Pancreas (tissue), 10 donors: ENCODE results near the gene ULBP2. TPM values are rescaled to one million over a fixed set of nuclear protein-coding genes. Genes with fewer than 3 reads are reported as not detected.
"Not testable (repeated sequence)": the region's sequence is repeated elsewhere in the genome, so short reads cannot be mapped to it uniquely, and the experiment has no call there.

Source experiments
- ATAC-seq, 4 donors: fragments of 200-7000 bp; cut with Tn5 transposase; one replicate each; pipeline versions ENCODE4 v1.8.0 to v1.9.1; 2020; ENCODE audit warnings: mild to moderate bottlenecking in 4 of 4, moderate library complexity in 4 of 4
- DNase-seq, 6 donors: peaks; one replicate each; pipeline ENCODE4 v3.0.0-alpha.2; 2020
- FAIRE-seq: peaks from 2 replicates; lab custom pipeline; 2012; peaks lifted over from hg19 to GRCh38; lab: Jason Lieb, UNC
- H3K27ac ChIP-seq, 4 donors: fragments of 200-600 bp; sonication (generic); 1 replicate in 3 of 4; 2 replicates in 1 of 4; pipeline versions ENCODE4 v1.5.0 to v1.8.0; 2020
- H3K27me3 ChIP-seq, 4 donors: fragments of 200-600 bp; one replicate each; pipeline ENCODE4 v1.8.0; 2021
- H3K36me3 ChIP-seq, 3 donors: fragments of 200-600 bp; sonication (generic) in 1 of 3; one replicate each; pipeline versions ENCODE4 v1.5.0 to v1.8.0; 2020 to 2021
- H3K4me1 ChIP-seq, 3 donors: fragments of 200-600 bp; one replicate each; pipeline ENCODE4 v1.8.0; 2021
- H3K4me3 ChIP-seq, 4 donors: fragments of 200-600 bp; sonication (generic) in 2 of 4; one replicate each; pipeline versions ENCODE4 v1.5.0 to v1.8.0; 2020 to 2021
- H3K9me3 ChIP-seq, 4 donors: fragments of 200-600 bp; one replicate each; pipeline ENCODE4 v1.8.0; 2021
- WGBS, 2 donors: extraction: QIAGEN DNeasy Blood & Tissue Kit; methylation state at CpG; one replicate each; pipeline ENCODE4 v1.1.7; 2013; 5-methylcytosine and 5-hydroxymethylcytosine counted together
- intact Hi-C, 3 donors: fragments of 100-400 bp; cut with DNase I; formaldehyde crosslinking; loops; one replicate each; pipeline versions ENCODE4 v1.11.1 to v1.14.2; 2022
- polyA plus RNA-seq, 2 donors: library from polyadenylated mRNA; stranded (reverse); fragments of 200-250 nt; gene quantifications; one replicate each; pipeline ENCODE4 v1.2.3, GENCODE V29; 2013
- total RNA-seq, 6 donors: library from RNA; stranded (reverse); fragmentation: NEBNext Ultra II Directional in 4 of 6; extraction: Animal tissue kit (Norgen Biotek cat#: 25700) in 4 of 6; gene quantifications; one replicate each; pipeline versions ENCODE4 v1.2.1 to v1.2.4, GENCODE V29; 2021 to 2023
- TF ChIP-seq, protein P1 (sequence below), 4 donors: fragments of 200-600 bp; sonication (generic) in 3 of 4; IDR thresholded peaks; one replicate each; pipeline versions ENCODE4 v1.5.0 to v1.8.0; 2021; ENCODE audit warnings: antibody characterized with exemption in 4 of 4
- donor health status: healthy with polysubstance abuse.
- donor health status: DM: no; HTN: no; CAD: no; lungs with moderate emphysema.
- donor health status: DM: no; HTN: no; CAD: no.
- donor health status: control.
- donor health status: control.
- donor health status: Bipolar disorder and iron deficiency.
- donor health status: DM: yes; HTN: yes; CAD: no.
- donor health status: DM: no; HTN: no; CAD: no.
- donor health status: DM: no; HTN: no; CAD: no.
- donor health status: DM: yes; HTN: yes; CAD: no.

Gene ULBP2
- total and polyA plus RNA-seq, 8 donors, result 0.19 to 0.37 (median 0.25) TPM; not detected in 3

DNA sequence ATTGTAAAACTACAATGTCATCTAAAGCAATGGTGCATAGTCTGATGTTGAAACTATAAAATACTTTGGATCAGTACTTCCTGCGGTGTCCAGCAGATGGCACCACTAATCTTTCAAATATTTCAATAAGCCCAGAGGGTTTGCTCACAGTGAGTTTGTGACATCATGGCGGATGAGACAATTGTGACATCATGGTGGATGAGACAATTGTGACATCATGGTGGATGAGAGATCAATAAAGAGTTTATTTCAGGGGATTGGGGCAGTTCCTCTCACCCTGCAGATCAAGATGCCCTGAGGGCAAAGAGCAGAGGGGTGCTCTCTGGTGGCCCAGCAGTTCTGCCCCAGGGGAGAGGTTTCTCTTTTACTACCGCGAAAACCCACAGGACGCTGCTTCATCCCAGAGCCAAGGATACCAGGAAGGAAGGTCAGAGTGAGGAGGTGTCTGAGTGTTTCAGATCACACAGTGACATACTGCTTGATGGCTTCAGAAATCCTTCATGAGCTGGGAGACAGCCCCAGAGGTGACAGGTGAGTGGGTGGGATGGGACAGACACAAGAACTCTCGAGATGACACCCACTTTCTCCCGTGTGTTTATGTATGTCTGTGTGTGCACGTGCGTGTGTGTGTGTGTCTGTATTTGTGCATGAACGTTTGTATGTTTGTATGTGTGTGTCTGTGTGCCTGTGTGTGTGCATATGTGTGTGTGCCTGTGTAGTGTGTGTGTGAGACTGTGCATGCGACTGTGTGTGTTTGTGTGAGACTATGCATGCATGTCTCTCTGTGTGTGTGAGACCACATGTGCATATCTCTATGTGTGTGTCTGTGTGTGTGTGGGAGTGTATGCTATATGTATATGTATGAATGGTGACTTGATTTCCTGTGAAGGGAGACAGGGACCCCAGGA lies 7.3 kb upstream of the ULBP2 start:
- DNase-seq, result peak in 2 of 6 donors; percentile 46 to 72
- intact Hi-C loops, result loop anchor here in 1 of 3 donors (5.0 kb wide), 1 partner anchor 73 kb away; no protein-coding TSS in a partner anchor
- FAIRE-seq, result peak; percentile 73
- peak; percentile 73 to 83 (median 82) for ATAC-seq
- TF ChIP-seq, protein P1, sequence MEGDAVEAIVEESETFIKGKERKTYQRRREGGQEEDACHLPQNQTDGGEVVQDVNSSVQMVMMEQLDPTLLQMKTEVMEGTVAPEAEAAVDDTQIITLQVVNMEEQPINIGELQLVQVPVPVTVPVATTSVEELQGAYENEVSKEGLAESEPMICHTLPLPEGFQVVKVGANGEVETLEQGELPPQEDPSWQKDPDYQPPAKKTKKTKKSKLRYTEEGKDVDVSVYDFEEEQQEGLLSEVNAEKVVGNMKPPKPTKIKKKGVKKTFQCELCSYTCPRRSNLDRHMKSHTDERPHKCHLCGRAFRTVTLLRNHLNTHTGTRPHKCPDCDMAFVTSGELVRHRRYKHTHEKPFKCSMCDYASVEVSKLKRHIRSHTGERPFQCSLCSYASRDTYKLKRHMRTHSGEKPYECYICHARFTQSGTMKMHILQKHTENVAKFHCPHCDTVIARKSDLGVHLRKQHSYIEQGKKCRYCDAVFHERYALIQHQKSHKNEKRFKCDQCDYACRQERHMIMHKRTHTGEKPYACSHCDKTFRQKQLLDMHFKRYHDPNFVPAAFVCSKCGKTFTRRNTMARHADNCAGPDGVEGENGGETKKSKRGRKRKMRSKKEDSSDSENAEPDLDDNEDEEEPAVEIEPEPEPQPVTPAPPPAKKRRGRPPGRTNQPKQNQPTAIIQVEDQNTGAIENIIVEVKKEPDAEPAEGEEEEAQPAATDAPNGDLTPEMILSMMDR (IDR thresholded peaks at IDR 0.05), result peak; percentile 42 to 62 (median 61)
- Histone ChIP-seq H3K36me3 (no peaks in the 10 kb centered on the region), H3K4me1 (peaks cover 0 to 12% (median 9%) of the 10 kb centered on the region in 3 donors), H3K27me3 (peaks cover 0 to 32% (median 7%) of the 10 kb centered on the region in 4 donors), H3K27ac (no peak overlapping the region), H3K4me3 (no peak overlapping the region), H3K9me3 (no peaks in the 10 kb centered on the region)
- WGBS, 2 donors, result 22 to 25% methylated on average over 11 of the region's 11 CpGs

DNA sequence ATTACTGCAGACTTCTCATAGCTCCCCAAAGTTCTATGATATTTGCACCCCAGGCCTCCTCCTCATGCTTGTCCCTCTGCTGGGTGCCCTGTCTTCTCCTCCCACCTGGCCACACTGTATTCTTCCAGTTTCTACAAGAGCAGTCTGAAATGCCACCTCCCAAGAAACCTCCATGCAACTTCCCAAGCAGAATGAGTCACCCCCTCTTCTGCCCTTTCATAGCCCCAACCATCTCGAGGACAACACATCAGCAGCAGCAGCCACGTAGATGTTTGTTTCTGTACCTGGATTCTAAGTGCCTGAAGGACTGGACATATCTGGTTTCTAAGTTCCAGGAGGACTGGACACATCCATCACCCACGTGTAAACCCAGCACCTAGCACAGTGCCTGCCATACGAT lies 6.6 kb upstream of the ULBP2 start:
- ATAC-seq (no peak), FAIRE-seq (no peak), DNase-seq (no peak)
- H3K36me3 ChIP-seq, result no peaks in the 10 kb centered on the region
- no peaks in the 10 kb centered on the region for H3K9me3 ChIP-seq
- TF ChIP-seq, protein P1 (IDR thresholded peaks at IDR 0.05), result no peak
- intact Hi-C loops, result loop anchor here in 1 of 3 donors (5.0 kb wide), 1 partner anchor 72 kb away; no protein-coding TSS in a partner anchor
- H3K27me3 ChIP-seq, result peaks cover 0 to 37% (median 7%) of the 10 kb centered on the region in 4 donors
- H3K4me1 ChIP-seq, result peaks cover 0 to 12% (median 9%) of the 10 kb centered on the region in 3 donors
- H3K27ac ChIP-seq, result no peak overlapping the region
- 38 to 45% methylated on average over 4 of the region's 4 CpGs for WGBS, 2 donors
- no peak overlapping the region for H3K4me3 ChIP-seq

DNA sequence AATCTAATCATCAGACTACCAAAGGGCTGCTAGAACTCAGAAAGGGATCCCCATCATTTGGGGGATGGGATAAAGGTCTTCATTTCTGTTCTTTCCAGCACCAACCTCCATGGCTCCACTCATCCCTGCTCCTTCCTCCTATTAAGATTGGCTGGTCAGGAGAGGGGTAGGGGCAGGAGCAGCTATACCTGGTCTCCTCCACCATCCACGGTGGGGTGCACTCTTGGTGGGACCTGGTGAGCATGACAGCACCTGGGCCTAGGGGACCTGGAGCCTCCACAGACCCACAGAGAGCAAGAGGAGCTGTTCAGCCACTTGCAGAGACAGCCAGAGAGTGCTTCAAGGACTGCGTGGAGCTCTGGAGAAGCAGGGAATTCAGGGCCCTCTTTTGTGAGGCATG lies 6.1 kb upstream of the ULBP2 start:
- Histone ChIP-seq H3K4me1 (peaks cover 0 to 12% (median 9%) of the 10 kb centered on the region in 3 donors), H3K36me3 (no peaks in the 10 kb centered on the region), H3K27ac (no peak overlapping the region), H3K9me3 (no peaks in the 10 kb centered on the region), H3K4me3 (no peak overlapping the region), H3K27me3 (peaks cover 0 to 37% (median 9%) of the 10 kb centered on the region in 4 donors)
- DNase-seq (peak in 1 of 6 donors; percentile 27), FAIRE-seq (no peak), ATAC-seq (no peak)
- TF ChIP-seq, protein P1 (IDR thresholded peaks at IDR 0.05), result no peak
- WGBS, 2 donors, result 41 to 51% methylated on average over 2 of the region's 2 CpGs
- intact Hi-C loops, result loop anchor here in 1 of 3 donors (5.0 kb wide), 1 partner anchor 72 kb away; no protein-coding TSS in a partner anchor

DNA sequence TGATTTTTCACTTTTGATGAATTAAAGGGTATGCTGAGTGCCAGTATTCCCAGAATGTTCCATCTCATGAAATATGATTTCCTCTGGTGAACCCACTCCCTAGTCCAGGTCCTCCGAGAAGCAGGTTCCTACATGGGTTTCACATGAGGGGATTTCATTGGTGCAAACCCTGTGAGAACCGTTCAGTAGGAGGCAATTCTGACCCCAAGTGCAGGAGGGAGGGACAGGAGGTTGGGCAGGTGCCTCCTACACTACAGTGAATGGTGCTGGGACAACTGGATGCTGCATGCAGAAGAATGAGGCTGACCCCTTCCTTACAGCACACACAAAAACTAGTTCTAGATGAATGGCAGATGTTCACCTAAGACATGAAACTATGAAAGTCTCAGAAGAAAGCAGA lies 5.1 kb upstream of the ULBP2 start:
- H3K9me3 ChIP-seq, result no peaks in the 10 kb centered on the region

DNA sequence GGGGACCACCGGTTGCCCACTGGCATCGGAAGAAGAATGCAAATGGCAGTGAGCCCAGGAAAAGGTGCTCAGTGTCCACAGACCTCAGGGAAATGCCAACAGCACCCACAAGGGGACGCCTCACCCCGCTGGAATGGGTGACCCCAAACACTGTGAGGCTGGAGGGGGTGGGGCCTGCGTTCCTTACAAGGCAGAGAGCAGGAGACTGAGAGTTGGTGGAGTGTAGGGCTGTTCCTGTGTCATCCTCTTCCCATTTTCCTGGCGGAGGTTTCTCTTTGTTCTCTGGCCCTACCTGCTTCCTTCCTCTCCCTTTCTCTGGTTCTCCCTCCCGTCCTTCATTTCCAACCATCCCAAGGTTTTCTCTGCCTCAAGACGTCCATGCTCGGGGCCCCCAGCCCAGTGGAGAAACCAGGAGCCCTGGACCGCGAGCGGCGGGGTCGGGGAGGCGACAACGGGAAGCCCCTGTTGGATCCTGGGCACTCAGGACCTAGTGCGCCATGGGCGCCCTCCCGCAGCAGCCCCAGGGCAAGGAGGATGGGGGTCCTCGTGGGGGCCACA lies 3.7 kb upstream of the ULBP2 start:
- Histone ChIP-seq H3K4me3 (peak overlapping the region in 3 of 4 donors; percentile 36 to 58 (median 44)), H3K4me1 (peaks cover 0 to 12% (median 9%) of the 10 kb centered on the region in 3 donors), H3K27me3 (peaks cover 0 to 37% (median 9%) of the 10 kb centered on the region in 4 donors)
- H3K27ac ChIP-seq, FAIRE-seq, DNase-seq, H3K9me3 ChIP-seq, H3K36me3 ChIP-seq: not testable (repeated sequence)
- 1 to 3% methylated on average over 15 of the region's 20 CpGs for WGBS, 2 donors
- peak in 3 of 4 donors; percentile 32 to 64 (median 37) for ATAC-seq
- intact Hi-C loops, result loop anchor here in 1 of 3 donors (5.0 kb wide), 1 partner anchor 69 kb away; no protein-coding TSS in a partner anchor

More for the DNA sequence above, 5.1 kb upstream of the ULBP2 start:
- H3K27ac ChIP-seq, result no peak overlapping the region
- FAIRE-seq (no peak), ATAC-seq (no peak), DNase-seq (no peak)
- TF ChIP-seq, protein P1 (IDR thresholded peaks at IDR 0.05), result no peak
- 40 to 47% methylated on average over 2 of the region's 2 CpGs for WGBS, 2 donors
- H3K36me3 ChIP-seq, result no peaks in the 10 kb centered on the region
- no peak overlapping the region for H3K4me3 ChIP-seq
- intact Hi-C loops, result loop anchor here in 1 of 3 donors (5.0 kb wide), 1 partner anchor 71 kb away; no protein-coding TSS in a partner anchor
- H3K27me3 ChIP-seq, result peaks cover 0 to 37% (median 9%) of the 10 kb centered on the region in 4 donors
- H3K4me1 ChIP-seq, result peaks cover 0 to 12% (median 9%) of the 10 kb centered on the region in 3 donors
